GM19463 (cell line): Measurements from ENCODE around the gene ZSCAN18.
"Not testable (repeated sequence)": the region's sequence is repeated elsewhere in the genome, so short reads cannot be mapped to it uniquely, and the experiment has no call there.

Source experiments
- ATAC-seq: cut with Tn5 transposase; IDR thresholded peaks from one replicate; pipeline ENCODE4 v1.9.1; 2021; ENCODE audit warnings: mild to moderate bottlenecking, moderate library complexity; ENCODE audit not compliant: unreplicated experiment

ZSCAN18 gene, protein sequence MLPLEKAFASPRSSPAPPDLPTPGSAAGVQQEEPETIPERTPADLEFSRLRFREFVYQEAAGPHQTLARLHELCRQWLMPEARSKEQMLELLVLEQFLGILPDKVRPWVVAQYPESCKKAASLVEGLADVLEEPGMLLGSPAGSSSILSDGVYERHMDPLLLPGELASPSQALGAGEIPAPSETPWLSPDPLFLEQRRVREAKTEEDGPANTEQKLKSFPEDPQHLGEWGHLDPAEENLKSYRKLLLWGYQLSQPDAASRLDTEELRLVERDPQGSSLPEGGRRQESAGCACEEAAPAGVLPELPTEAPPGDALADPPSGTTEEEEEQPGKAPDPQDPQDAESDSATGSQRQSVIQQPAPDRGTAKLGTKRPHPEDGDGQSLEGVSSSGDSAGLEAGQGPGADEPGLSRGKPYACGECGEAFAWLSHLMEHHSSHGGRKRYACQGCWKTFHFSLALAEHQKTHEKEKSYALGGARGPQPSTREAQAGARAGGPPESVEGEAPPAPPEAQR

DNA sequence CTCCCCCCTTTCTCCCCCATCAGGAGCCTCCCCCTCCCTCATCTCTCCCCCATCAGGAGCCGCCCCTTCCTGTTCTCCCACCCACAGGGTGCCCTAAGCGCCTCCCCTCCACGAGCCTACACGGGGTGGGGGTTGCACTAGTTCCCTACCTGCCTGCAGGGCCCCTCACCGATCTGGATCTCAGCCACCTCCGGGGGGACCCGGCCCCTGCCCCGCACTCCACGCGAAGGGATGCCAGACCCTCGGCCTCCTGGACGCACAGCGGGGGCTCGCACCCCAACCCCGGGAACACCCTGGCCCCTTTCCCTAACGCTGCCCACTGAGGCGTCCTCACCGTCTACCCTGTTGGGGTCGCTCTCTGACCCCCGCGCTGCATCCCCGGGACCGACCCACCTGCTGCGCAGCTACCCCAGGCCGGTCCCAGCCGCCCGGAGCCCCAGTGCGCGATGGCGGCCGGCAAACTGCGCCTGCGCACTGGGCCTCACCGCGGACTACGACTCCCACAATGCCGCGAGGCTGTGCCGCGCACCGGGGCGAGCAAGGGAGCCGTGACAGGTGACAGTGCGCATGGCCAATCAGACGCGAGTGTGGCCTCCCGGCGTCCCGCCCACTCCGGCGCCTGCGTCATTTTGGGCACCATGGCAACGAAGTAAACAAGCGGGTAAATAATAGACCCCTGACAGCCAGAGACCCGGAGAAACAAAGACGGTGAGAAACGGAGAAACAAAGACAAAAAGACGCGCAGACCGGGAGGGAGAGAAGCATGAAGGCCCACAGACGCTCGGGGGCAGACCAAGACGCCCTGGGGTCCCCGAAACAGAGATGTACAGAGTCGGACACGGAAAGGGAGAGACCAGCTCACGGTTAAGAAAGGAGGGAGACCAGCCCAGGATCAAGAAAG is at the start of gene ZSCAN18:
ZSCAN18 (minus strand) TSS at position 451 of the 901 bp plus-strand sequence. CDS start 7,964 bp downstream, outside the sequence.
- ATAC-seq = no peak

DNA sequence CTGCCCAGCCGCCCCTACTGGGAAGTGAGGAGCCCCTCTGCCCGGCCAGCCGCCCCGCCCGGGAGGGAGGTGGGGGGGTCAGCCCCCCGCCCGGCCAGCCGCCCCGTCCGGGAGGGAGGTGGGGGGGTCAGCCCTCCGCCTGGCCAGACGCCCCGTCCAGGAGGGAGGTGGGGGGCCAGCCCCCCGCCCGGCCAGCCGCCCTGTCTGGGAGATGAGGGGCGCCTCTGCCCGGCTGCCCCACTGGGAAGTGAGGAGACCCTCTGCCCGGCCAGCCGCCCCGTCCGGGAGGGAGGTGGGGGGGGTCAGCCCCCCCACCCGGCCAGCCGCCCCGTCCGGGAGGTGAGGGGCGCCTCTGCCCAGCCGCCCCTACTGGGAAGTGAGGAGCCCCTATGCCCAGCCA is 49.4 kb upstream of the ZSCAN18 start:
- ATAC-seq = not testable (repeated sequence)

DNA sequence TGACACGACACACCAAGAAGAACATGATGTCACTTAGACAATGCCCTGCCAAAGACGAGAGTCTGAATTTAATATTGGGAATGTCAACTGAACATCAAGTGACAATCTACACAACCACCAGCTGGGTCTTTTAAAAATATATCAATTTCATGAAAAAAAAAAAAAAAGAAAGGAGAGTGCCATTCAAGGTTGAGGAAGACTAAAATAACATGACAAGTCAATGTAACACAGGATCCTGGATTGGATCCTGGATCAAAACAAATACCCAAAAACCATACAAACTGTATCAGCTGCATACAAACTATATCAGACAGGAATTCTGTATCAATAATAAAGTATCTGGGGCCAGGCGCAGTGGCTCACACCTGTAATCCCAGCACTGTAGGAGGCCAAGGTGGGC is 47.8 kb upstream of the ZSCAN18 start:
- ATAC-seq = no peak

DNA sequence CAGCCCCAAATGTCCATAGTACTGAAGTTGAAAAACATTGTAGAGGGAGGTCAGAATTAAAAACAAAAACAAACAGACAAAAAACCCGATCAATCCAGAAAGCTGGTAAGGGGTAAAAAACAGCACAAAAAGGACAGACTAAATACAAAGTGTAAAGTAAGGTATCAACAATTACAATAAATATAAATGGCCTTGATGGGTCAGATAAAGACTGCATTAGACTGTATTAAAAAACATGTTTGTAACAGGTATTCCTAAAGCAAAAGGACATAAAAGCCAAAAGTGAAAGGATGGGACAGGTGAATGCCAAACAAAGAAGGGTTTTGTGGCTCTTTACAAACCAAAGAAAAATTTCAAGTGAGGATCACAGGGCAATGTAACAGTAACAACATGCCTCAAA is 36.2 kb upstream of the ZSCAN18 start:
- no peak for ATAC-seq

DNA sequence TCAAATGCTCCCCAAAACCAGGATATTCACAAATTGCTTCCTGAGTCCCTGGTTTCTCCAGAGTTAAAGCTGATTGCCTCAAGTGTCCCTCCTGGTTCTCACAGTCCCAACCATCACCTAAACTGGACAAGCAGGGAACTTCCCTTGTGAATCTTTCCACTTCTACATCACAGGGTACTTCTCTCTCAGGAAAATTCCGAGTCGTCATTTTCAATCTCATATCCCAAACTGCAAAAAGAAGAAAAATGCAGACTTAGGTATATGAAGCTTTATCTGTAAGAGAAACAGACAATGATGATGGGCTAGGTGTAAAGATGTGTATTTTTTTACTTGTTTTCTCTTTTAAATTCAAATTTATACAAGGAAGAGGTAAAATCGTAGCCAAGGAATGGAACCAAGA is 31.3 kb upstream of the ZSCAN18 start:
- ATAC-seq = no peak

DNA sequence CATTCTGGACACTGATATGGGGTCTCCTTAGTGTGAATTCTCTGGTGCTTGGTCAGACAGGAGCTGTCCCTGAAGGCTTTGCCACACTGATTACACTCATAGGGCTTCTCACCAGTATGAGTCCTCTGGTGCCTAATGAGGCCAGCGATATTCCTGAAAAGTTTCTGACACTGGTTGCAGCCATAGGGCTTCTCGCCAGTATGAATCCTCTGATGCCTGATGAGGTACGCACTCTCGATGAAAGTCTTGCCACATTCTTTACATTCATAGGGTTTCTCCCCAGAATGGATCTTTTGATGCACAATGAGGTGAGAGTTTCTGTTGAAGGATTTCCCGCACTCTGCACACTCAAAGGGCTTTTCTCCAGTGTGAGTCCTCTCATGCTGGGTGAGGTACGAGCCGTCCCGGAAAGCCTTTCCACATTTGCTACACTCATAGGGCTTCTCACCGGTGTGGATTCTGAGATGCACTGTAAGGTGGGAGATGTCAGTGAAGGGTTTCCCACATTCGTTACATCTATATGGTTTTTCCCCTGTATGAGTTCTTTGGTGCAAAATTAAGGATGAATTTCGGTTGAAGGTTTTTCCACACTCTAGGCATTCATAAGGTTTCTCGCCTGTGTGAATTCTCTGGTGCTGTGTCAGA is 30.1 kb upstream of the ZSCAN18 start:
- no peak for ATAC-seq

DNA sequence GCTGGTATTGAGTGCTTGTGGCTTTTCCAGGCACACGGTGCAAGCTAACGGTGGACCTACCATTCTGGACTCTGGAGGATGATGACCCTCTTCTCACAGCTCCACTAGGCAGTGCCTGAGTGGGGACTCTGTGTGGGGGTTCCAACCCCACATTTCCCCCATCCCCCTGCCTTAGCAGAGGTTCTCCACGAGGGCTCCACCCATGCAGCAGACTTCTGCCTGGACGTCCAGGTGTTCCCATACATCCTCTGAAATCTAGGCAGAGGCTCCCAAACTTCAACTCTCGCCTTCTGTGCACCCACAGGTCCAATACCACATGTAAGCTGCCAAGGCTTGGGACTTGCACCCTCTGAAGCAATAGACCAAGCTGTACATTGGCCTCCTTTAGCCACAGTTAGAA is 25.3 kb upstream of the ZSCAN18 start:
- no peak for ATAC-seq

DNA sequence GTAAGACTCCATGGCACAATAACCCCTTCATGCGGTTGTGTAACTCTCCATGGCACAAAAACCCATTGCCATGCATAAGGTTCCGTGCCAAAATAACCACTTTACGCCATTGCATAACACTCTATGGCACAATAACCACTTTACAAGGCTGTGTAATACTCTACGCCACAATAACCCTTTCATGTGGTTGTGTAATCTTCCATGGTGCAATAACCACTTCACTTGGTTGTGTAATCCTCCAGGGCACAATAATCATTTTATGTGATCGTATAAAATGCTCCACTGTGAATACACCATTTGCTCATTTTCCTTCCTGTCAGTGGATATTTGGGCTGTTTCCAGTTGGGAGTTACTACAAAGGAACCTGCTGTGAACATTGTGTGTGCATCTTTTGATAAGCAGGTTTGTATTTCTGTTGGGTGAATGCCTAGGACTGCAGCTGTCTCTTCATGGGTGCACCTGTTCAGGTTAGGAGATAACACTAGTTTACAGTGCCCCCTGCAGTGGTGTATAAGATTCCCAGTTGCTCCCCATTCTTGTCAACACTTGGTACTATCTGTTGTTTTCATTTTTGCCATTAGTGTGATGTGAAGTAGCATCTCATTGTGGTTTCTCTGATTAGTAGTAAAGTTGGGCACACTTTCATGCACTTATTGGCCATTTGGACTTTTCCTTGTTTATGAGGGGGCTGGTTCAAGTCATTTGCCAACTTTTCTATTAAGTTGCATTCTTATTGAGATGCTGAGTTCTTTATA is 21.1 kb upstream of the ZSCAN18 start:
- ATAC-seq = no peak

DNA sequence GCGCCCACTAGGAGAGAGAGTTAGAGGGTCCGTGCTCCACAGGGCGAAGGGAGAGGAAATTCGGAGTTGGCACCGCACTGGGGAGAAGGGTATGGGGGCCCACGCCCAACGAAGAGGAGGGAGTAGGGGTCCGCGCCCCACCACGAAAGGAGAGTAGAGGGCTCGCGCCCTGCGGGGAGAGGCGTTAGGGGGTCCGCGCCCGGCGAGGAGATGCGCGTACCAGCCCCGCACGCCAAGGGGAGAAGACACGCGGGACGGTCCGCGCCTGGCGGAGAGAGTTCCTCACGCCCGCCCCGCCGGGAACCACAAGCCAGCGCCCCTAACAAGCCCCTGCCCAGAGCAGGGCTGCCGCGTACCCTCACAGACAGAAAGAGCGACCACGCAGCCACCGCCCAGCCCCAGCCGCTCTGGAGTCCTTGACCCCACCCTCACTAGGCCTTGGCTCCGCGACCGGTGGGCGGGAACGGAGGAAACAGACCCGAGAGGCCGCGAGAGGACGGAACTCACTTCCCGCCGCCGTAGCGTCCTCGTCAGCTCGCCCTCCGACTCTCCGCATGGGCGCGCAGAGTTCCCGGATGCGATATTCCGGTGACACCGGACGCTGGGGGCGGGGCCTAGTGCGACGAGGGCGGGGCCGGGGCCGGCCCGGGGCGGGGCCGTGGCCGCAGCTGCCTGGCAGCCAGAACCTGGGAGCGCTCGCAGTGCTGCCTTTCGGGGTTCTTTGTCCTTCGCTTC is 20.0 kb upstream of the ZSCAN18 start:
- ATAC-seq = no peak

DNA sequence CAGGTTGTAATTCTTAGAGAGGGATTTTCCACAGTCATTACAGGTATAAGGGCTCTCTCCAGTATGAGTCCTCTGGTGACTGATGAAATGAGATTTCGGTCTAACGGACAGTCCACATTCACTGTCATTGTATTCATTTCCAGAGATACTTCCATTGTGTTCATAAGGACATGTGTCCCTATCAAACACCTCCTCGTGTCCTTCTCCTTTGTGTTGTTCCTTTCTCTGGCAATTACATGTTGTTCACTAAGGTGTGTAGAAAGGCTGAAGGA is 10.5 kb upstream of the ZSCAN18 start:
- no peak for ATAC-seq

DNA sequence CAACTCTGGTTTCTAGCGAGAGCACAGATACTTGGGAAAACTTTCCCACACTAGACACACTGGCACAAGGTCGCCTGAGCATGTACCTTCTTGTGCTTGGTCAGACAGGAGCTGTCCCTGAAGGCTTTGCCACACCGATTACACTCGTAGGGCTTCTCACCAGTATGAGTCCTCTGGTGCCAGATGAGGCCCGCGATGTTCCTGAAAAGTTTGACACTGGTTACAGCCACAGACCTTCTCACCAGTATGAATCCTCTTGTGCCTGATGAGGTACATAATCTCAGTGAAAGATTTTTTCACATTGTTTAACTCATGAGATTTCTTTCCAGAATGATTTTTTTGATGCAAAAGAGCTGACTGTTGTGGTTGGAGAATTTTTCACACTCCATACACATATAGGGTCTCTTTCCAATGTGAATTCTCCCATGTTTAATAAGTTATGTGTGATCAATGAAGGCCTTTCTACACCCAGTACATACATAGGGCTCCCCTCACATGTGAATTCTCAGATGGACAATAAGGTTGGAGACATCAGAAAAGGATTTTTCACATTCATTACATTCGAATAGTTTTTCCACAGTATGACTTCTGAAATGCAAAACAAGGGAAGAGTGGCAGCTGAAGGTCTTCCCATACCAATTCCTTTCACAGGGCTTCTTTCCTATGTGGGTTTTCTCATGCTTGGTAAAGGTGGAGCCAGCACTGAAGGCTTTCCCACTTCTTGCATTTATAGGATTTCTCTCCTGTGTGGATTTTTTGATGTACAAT is 9.9 kb upstream of the ZSCAN18 start:
- ATAC-seq = no peak

DNA sequence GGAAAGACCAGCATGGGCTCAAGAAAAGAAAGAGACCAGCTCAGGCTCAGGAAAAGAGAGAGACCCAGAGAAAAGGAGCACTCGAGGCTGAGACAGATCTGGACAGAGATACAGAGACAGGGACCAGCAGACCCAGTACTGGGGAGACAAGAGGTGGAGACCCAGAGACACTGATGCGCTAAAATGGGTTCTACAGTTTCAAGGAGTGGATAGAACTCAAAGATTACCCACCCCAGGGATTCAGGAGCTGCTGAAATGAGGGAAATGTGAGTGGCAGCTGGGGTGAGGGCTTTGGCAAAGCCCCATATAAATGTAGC is 609 bp upstream of the ZSCAN18 start:
- no peak for ATAC-seq

DNA sequence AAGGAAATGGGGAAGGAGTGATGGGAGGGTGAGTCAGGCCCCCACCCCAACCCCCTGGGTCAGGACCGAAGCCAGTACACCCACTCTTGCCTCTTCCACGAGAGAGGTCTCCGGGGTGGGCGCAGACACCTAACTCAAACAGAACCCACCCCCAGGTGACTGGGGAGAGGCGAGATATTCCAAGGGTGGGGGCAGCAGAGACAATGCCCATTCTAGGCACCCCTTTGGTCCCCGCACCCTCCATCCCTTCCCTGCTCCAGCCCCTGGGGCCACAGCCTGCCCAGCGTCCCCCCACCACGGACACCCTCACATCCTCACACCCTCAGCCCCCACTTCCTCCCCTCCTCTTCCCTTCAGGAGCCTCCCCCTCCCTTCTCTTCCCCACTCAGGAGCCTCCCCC is 682 bp downstream of the ZSCAN18 start:
- no peak for ATAC-seq

DNA sequence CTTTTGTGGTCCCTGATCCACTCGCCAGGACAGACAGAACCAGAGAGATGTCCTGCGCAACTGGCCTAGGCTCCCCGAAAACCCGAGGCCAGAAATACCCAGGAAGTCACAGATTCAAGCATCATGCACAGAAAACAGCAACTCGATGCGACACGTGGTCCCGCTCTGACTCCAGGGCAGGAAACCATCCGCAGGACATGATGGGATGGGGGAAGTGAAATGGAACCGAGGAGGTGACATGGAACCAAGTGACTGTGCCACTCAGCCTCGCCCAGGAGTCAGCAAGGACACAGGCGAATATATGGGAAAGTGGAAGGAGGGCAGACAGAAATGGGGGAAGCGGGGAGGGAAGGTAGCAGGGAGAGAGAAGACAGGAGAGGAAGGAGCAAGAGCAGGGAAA is 1.1 kb downstream of the ZSCAN18 start:
- ATAC-seq = no peak

DNA sequence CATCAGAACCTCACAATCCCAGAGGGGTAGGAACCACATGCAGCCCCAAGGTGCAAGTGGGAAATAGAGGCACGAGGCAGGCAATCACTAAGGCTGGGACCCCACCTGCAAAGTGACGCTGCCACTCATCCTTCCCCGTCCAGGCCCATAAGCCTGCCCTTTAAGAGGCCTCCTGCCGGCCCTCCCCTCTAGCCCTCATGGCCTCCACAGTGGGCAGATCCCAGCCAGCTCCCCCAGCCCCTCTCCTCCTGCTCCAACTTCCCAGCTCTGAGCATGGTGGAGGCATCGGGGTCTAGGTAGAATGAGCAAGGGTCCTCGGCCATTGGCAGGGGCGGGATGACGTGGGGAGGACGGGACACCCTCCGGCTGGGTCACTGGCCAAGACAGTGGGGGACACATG is 2.7 kb downstream of the ZSCAN18 start:
- no peak for ATAC-seq

DNA sequence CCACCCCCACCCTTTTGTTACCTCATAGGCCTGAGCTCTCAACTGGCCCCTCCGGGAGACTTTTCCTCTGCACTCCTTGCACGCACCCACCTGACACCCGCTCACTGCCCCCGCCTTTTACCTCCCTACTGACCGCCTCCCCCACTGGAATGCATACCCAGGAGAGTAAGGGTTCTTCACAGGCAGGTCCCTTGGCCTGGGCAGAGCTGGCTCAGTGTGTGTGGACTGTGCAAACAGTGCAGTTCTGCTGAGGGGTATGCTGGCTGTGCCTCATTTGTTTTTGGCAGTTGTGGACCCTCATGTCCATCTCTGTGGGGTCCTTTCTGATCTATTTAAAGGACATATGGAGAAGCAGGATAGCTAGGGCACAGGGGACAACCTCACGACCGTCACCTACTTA is 5.0 kb downstream of the ZSCAN18 start:
- ATAC-seq = no peak

DNA sequence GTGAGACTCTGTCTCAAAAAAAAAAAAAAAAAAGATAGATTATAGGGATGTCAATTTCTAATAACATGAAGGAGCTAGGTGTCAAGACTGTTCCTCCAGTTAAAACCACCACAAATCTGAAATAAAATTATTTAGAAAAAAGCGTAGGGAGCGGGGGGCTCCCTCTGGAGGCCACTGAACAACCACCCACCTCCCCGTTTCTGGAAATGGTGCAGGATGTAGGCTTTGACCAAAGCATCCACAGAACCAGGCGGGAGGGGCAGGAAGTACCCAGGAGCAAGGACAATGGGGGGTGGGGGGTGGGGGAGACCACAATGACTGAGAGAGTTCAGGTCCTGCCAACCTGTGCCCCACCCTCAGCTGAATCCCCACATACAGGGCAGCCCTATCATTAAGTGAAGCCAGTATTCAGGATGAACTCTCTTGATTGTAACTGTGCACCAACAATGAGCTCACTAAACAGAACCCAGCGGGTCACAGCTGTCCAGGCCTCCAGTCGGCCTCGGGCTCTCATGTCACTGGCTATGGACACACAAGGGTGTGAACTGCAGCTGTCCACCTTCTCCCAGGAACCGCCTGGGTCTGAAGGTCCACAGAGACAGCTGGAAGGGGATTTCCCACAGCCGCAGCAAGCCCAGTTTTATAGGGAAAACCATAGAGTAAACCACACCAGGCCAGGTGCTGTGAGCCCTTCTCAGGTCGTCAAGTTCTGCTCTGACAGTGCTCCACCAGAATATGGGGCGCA is 6.6 kb downstream of the ZSCAN18 start:
- ATAC-seq = no peak

DNA sequence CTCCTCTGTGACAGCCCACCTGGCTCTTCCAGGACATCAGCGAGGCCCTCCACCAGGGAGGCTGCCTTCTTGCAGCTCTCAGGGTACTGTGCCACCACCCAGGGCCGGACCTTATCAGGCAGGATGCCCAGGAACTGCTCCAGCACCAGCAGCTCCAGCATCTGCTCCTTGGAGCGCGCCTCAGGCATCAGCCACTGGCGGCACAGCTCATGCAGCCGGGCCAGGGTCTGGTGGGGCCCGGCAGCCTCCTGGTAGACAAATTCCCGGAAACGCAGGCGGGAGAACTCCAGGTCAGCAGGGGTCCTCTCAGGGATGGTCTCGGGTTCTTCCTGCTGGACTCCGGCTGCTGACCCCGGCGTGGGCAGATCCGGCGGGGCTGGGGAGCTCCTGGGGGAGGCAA is 8.2 kb downstream of the ZSCAN18 start:
- no peak for ATAC-seq

DNA sequence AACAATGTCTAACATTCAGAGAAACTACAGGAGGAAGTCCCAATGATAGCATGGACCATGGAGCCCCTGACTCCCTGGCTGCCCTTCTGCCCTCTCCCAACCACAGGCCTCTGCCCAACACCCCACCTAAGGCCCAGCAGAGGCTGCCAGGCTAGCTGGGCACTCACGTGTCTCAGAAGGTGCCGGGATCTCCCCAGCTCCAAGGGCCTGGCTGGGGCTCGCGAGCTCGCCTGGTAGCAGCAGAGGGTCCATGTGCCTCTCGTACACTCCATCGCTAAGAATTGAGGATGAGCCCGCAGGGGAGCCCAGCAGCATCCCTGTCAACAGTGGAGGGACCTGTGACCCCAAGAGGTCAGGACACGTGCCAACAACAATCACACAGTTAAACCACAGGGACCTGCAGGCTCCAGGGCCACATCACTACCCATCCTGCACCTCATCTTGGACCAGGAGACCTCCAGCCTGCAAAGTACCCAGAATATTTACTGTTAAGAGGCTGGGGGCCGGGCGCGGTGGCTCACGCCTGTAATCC is 9.4 kb downstream of the ZSCAN18 start:
- ATAC-seq = no peak
